GM12878 (cell line): ENCODE data around the gene FGF1. TPM values are rescaled to one million over a fixed set of nuclear protein-coding genes. Genes with fewer than 3 reads are reported as not detected.

Experiments
- ATAC-seq: fragments of 200-7000 bp; cut with Tn5 transposase; 3 replicates; pipeline ENCODE4 v1.9.1; 2020; ENCODE audit warnings: mild to moderate bottlenecking, moderate library complexity
- BruUV-seq: library from RNA; stranded (reverse); fragments of 400-500 nt; replicated peaks from 2 replicates; lab custom pipeline; 2021; lab: Mats Ljungman, UMichigan
- CTCF ChIA-PET: fragments of 300-600 bp; sonication (Branson Sonifier 250); formaldehyde crosslinking; extraction: SDS; loops from one replicate; lab custom pipeline; 2021; ENCODE audit warnings: inconsistent platforms; lab: Yijun Ruan, JAX
- POLR2A ChIA-PET: fragments of 350-600 bp; formaldehyde crosslinking; extraction: SDS; loops from one replicate; lab custom pipeline; 2021; ENCODE audit warnings: inconsistent platforms; lab: Charles Lee
- RAD21 ChIA-PET: fragments of 300-600 bp; sonication (Branson Sonifier 250); formaldehyde crosslinking; loops from one replicate; lab custom pipeline; 2023; ENCODE audit warnings: antibody characterized with exemption; ENCODE audit not compliant: unreplicated experiment; lab: Charles Lee
- SMC1A ChIA-PET: fragments of 300-600 bp; sonication (Branson Sonifier 250); formaldehyde crosslinking; loops from one replicate; lab custom pipeline; 2023; ENCODE audit not compliant: unreplicated experiment, uncharacterized antibody; lab: Charles Lee
- DNase-seq: peaks from one replicate; pipeline ENCODE4 v3.0.0-alpha.2; 2011; ENCODE audit warnings: low read depth, low spot score
- FAIRE-seq: peaks from 3 replicates; lab custom pipeline; 2011; peaks lifted over from hg19 to GRCh38; lab: Jason Lieb, UNC
- H2AFZ ChIP-seq: 2 replicates; pipeline ENCODE4 v1.6.0; 2011; ENCODE audit warnings: low read depth, low read length, control low read depth; ENCODE audit not compliant: control insufficient read depth
- H3K27ac ChIP-seq: 2 replicates; pipeline ENCODE4 v1.5.1; 2011; ENCODE audit warnings: control low read depth; ENCODE audit not compliant: control insufficient read depth, insufficient read depth
- H3K27me3 ChIP-seq, 2 experiments: replicated peaks in 1 of 2; 2 replicates each; pipeline versions ENCODE4 v1.6.0 to v1.6.1; 2011; ENCODE audit warnings: low read length in 1 of 2; ENCODE audit not compliant: control insufficient read depth in 2 of 2, insufficient read depth in 2 of 2
- H3K36me3 ChIP-seq, 2 experiments: 2 replicates each; pipeline ENCODE4 v1.5.1; 2011; ENCODE audit warnings: low read length in 1 of 2; ENCODE audit not compliant: control insufficient read depth in 2 of 2, insufficient read depth in 2 of 2
- H3K4me1 ChIP-seq: 2 replicates; pipeline ENCODE4 v1.6.1; 2011; ENCODE audit warnings: mild to moderate bottlenecking, low read length, moderate library complexity, mixed read lengths; ENCODE audit not compliant: control insufficient read depth, insufficient read depth
- H3K4me2 ChIP-seq: 2 replicates; pipeline ENCODE4 v1.6.0; 2011; ENCODE audit warnings: control low read depth; ENCODE audit not compliant: control insufficient read depth, insufficient read depth
- H3K4me3 ChIP-seq: fragments of 200-600 bp; sonication (generic); 2 replicates; pipeline ENCODE4 v1.5.1; 2016
- H3K79me2 ChIP-seq: 2 replicates; pipeline ENCODE4 v1.6.0; 2011; ENCODE audit warnings: low read length; ENCODE audit not compliant: control insufficient read depth, insufficient read depth
- H3K9ac ChIP-seq: 2 replicates; pipeline ENCODE4 v1.8.0; 2011; ENCODE audit warnings: low read length, control low read depth, mixed read lengths; ENCODE audit not compliant: control insufficient read depth, insufficient read depth
- H3K9me3 ChIP-seq: replicated peaks from 3 replicates; pipeline ENCODE4 v1.5.1; 2011; ENCODE audit warnings: mild to moderate bottlenecking, low read length; ENCODE audit not compliant: control insufficient read depth, insufficient read depth
- H4K20me1 ChIP-seq: 2 replicates; pipeline ENCODE4 v1.6.0; 2011; ENCODE audit not compliant: control insufficient read depth, insufficient read depth
- ASH2L ChIP-seq: fragments of 300-600, 200-600 bp; sonication (generic); IDR thresholded peaks from 2 replicates; pipeline ENCODE4 v1.6.1; 2017; ENCODE audit warnings: low read depth, mild to moderate bottlenecking, borderline replicate concordance
- BCL11A ChIP-seq: IDR thresholded peaks from 2 replicates; pipeline ENCODE4 v1.6.1; 2011; ENCODE audit warnings: low read depth, low read length
- BRCA1 ChIP-seq: IDR thresholded peaks from 2 replicates; pipeline ENCODE4 v1.6.1; 2011; ENCODE audit warnings: low read depth, low read length, improper control_type of control experiment
- IKZF1 ChIP-seq: fragments of 450-650 bp; conservative IDR thresholded peaks from 2 replicates; pipeline ENCODE4 v1.6.1; 2017; ENCODE audit warnings: antibody characterized with exemption, mild to moderate bottlenecking
- IRF4 ChIP-seq: IDR thresholded peaks from 2 replicates; pipeline ENCODE4 v1.6.1; 2011; ENCODE audit warnings: low read depth, low read length
- MTA2 ChIP-seq: fragments of 450-650 bp; IDR thresholded peaks from 2 replicates; pipeline ENCODE4 v1.6.1; 2016; ENCODE audit warnings: low read depth, mild to moderate bottlenecking, moderate library complexity
- NBN ChIP-seq: fragments of 450-650 bp; IDR thresholded peaks from 2 replicates; pipeline ENCODE4 v1.6.1; 2016
- NR2C2 ChIP-seq: IDR thresholded peaks from 2 replicates; pipeline ENCODE4 v1.6.1; 2011; ENCODE audit warnings: borderline replicate concordance, low read depth; ENCODE audit not compliant: control insufficient read depth, insufficient read length
- WRNIP1 ChIP-seq: IDR thresholded peaks from 2 replicates; pipeline ENCODE4 v1.6.1; 2011; ENCODE audit warnings: low read depth, low read length, improper control_type of control experiment, borderline replicate concordance
- YBX1 ChIP-seq: fragments of 450-650 bp; IDR thresholded peaks from 2 replicates; pipeline ENCODE4 v1.6.1; 2016; ENCODE audit warnings: antibody characterized with exemption
- ZBED1 ChIP-seq: IDR thresholded peaks from 2 replicates; pipeline ENCODE4 v1.6.1; 2016; ENCODE audit warnings: borderline replicate concordance
- WGBS: methylation state at CpG from one replicate; pipeline ENCODE4 v1.1.6; 2016; ENCODE audit warnings: low lambda C conversion rate; ENCODE audit not compliant: insufficient replicate concordance, insufficient coverage; ENCODE audit errors: missing lambda C conversion rate; 5-methylcytosine and 5-hydroxymethylcytosine counted together
- in situ Hi-C: fragments of 300-500 bp; cut with MboI; formaldehyde crosslinking; loops from 9 replicates; pipeline ENCODE4 v1.14.3; 2018; ENCODE audit warnings: mixed read lengths
- intact Hi-C: fragments of 100-400 bp; cut with micrococcal nuclease; formaldehyde crosslinking; loops from one replicate; pipeline ENCODE4 v1.14.2; 2022; ENCODE audit not compliant: unreplicated experiment
- polyA plus RNA-seq, 11 experiments: library from polyadenylated mRNA; depleted of rRNA in 4 of 11; unstranded in 6 of 11; stranded (reverse) in 5 of 11; fragments of >200 nt; fragmentation: Nextera tagmentation in 4 of 11; fragmentation: Illumina TruSeq in 1 of 11; extraction: Ambion mirVana in 4 of 11; extraction: Trizol in 1 of 11; gene quantifications; 1 replicate in 1 of 11; 2 replicates in 10 of 11; pipeline versions ENCODE4 v1.2.1 to v1.2.3, GENCODE V29; 2011 to 2016; ENCODE audit warnings: inconsistent platforms in 2 of 11, missing spikeins in 2 of 11, low read depth in 1 of 11
- total RNA-seq, 4 experiments: library from RNA; depleted of rRNA in 3 of 4; stranded (reverse); fragments of >200 nt in 3 of 4; fragmentation: Illumina TruSeq in 1 of 4; extraction: Trizol in 1 of 4; gene quantifications; 2 replicates each; pipeline versions ENCODE4 v1.2.1 to v1.2.3, GENCODE V29; 2013 to 2021
- TF ChIP-seq, protein P1 (sequence below): fragments of 450-650 bp; IDR thresholded peaks from 2 replicates; pipeline ENCODE4 v1.6.1; 2017; ENCODE audit warnings: antibody characterized with exemption, mild to moderate bottlenecking, moderate library complexity
- TF ChIP-seq, protein P2 (sequence below): IDR thresholded peaks from 2 replicates; pipeline ENCODE4 v1.6.1; 2012; ENCODE audit warnings: mild to moderate bottlenecking, low read depth, low read length

FGF1 gene
- total and polyA plus RNA-seq, 10 of the 15 experiments (the other 5 are each of a cell fraction or from before 2014, with no cell fraction given): not detected

DNA sequence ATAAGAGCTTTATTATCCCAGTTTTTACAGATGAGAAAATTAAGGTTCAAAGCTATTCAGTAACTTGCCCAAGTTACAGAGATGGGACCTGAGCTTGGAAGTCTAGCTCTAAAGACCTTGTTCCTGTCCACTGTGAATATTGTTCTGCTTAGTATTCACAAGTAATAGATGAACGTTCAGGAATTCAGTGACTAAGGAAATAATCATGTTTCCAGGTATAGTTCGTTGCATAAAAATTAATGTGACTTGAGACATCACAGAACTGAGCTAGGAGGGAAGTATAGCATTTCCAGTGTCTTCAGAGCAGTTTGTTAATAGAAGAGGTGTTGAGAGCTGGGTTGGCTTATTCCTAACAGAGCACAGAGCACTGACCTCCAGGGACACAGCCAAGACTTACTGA, 136.1 kb downstream of the FGF1 start:
- SMC1A ChIA-PET: interaction anchor here (0.8 to 1.8 kb wide), 4 partner anchors 42 to 402 kb away, joined by 3 to 8 read pairs (median 4); no protein-coding TSS in a partner anchor
- Histone ChIP-seq H4K20me1 (no peaks in the 10 kb centered on the region), H3K4me2 (no peak overlapping the region), H3K4me3 (no peak overlapping the region), H3K9ac (no peak overlapping the region), H3K27me3 (peaks cover 0 to 6% of the 10 kb centered on the region in 2 experiments; a peak in 2 of 4 replicates), H3K36me3 (no peaks in the 10 kb centered on the region), H3K79me2 (no peaks in the 10 kb centered on the region), H3K4me1 (no peaks in the 10 kb centered on the region), H2AFZ (no peak overlapping the region), H3K9me3 (no peaks in the 10 kb centered on the region), H3K27ac (no peak overlapping the region)
- intact Hi-C loops: loop anchor here (1.0 to 5.0 kb wide), 2 partner anchors 233 to 398 kb away; no protein-coding TSS in a partner anchor
- POLR2A ChIA-PET: interaction anchor here (0.6 kb wide), 2 partner anchors 26 to 580 kb away, joined by 3 to 4 read pairs; no protein-coding TSS in a partner anchor
- CTCF ChIA-PET: interaction anchor here (1.1 to 3.2 kb wide), 3 partner anchors 398 to 402 kb away, joined by 3 to 18 read pairs (median 8); no protein-coding TSS in a partner anchor
- BruUV-seq: no TSS peak
- RAD21 ChIA-PET: interaction anchor here (1.5 to 2.7 kb wide), 2 partner anchors 389 to 398 kb away, joined by 3 to 15 read pairs; no protein-coding TSS in a partner anchor
- in situ Hi-C loops: no loop called here
- FAIRE-seq (no peak), DNase-seq (no peak), ATAC-seq (no peak)
- TF ChIP-seq IRF4 (no peak), NR2C2 (no peak), NBN (no peak), ASH2L (no peak), ZBED1 (no peak), IKZF1 (no peak), BRCA1 (no peak), MTA2 (no peak), BCL11A (no peak), YBX1 (no peak), WRNIP1 (no peak)
- TF ChIP-seq, protein P1, sequence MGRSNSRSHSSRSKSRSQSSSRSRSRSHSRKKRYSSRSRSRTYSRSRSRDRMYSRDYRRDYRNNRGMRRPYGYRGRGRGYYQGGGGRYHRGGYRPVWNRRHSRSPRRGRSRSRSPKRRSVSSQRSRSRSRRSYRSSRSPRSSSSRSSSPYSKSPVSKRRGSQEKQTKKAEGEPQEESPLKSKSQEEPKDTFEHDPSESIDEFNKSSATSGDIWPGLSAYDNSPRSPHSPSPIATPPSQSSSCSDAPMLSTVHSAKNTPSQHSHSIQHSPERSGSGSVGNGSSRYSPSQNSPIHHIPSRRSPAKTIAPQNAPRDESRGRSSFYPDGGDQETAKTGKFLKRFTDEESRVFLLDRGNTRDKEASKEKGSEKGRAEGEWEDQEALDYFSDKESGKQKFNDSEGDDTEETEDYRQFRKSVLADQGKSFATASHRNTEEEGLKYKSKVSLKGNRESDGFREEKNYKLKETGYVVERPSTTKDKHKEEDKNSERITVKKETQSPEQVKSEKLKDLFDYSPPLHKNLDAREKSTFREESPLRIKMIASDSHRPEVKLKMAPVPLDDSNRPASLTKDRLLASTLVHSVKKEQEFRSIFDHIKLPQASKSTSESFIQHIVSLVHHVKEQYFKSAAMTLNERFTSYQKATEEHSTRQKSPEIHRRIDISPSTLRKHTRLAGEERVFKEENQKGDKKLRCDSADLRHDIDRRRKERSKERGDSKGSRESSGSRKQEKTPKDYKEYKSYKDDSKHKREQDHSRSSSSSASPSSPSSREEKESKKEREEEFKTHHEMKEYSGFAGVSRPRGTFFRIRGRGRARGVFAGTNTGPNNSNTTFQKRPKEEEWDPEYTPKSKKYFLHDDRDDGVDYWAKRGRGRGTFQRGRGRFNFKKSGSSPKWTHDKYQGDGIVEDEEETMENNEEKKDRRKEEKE: no peak
- TF ChIP-seq, protein P2, sequence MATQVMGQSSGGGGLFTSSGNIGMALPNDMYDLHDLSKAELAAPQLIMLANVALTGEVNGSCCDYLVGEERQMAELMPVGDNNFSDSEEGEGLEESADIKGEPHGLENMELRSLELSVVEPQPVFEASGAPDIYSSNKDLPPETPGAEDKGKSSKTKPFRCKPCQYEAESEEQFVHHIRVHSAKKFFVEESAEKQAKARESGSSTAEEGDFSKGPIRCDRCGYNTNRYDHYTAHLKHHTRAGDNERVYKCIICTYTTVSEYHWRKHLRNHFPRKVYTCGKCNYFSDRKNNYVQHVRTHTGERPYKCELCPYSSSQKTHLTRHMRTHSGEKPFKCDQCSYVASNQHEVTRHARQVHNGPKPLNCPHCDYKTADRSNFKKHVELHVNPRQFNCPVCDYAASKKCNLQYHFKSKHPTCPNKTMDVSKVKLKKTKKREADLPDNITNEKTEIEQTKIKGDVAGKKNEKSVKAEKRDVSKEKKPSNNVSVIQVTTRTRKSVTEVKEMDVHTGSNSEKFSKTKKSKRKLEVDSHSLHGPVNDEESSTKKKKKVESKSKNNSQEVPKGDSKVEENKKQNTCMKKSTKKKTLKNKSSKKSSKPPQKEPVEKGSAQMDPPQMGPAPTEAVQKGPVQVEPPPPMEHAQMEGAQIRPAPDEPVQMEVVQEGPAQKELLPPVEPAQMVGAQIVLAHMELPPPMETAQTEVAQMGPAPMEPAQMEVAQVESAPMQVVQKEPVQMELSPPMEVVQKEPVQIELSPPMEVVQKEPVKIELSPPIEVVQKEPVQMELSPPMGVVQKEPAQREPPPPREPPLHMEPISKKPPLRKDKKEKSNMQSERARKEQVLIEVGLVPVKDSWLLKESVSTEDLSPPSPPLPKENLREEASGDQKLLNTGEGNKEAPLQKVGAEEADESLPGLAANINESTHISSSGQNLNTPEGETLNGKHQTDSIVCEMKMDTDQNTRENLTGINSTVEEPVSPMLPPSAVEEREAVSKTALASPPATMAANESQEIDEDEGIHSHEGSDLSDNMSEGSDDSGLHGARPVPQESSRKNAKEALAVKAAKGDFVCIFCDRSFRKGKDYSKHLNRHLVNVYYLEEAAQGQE: no peak
- 2% methylated on average over 2 of the region's 2 CpGs for WGBS
